Keratinocyte (primary cell): Measurements from ENCODE around the gene NQO2. TPM values are rescaled to one million over a fixed set of nuclear protein-coding genes. Genes with fewer than 3 reads are reported as not detected.
A peak's percentile ranks its signal among the peaks of the same experiment; 100 is the strongest.
"Not testable (repeated sequence)": the region's sequence is repeated elsewhere in the genome, so short reads cannot be mapped to it uniquely, and the experiment has no call there.

Experiments used
- DNase-seq: peaks from one replicate; pipeline ENCODE4 v3.0.0-alpha.2; 2011; ENCODE audit warnings: low read depth, missing footprints, low spot score
- FAIRE-seq: peaks from 2 replicates; lab custom pipeline; 2011; peaks lifted over from hg19 to GRCh38; lab: Jason Lieb, UNC
- H2AFZ ChIP-seq: 2 replicates; pipeline ENCODE4 v1.6.0; 2012; ENCODE audit warnings: low read length, control low read depth, inconsistent platforms; ENCODE audit not compliant: control insufficient read depth
- H3K27ac ChIP-seq: 2 replicates; pipeline ENCODE4 v1.5.1; 2011; ENCODE audit warnings: low read length; ENCODE audit not compliant: control insufficient read depth, insufficient read depth
- H3K27me3 ChIP-seq: 3 replicates; pipeline ENCODE4 v1.6.0; 2011; ENCODE audit warnings: low read length; ENCODE audit not compliant: control insufficient read depth, insufficient read depth; ENCODE audit errors: extremely low read depth
- H3K36me3 ChIP-seq, 2 experiments: 2 replicates in 1 of 2; 3 replicates in 1 of 2; pipeline ENCODE4 v1.5.1; 2011; ENCODE audit warnings: low read length in 2 of 2, mild to moderate bottlenecking in 1 of 2; ENCODE audit not compliant: control insufficient read depth in 2 of 2, insufficient read depth in 2 of 2; ENCODE audit errors: extremely low read depth in 1 of 2
- H3K4me1 ChIP-seq: 3 replicates; pipeline ENCODE4 v1.5.1; 2011; ENCODE audit warnings: low read length; ENCODE audit not compliant: control insufficient read depth, insufficient read depth; ENCODE audit errors: extremely low read depth
- H3K4me2 ChIP-seq: 3 replicates; pipeline ENCODE4 v1.6.0; 2011; ENCODE audit warnings: low read depth, low read length; ENCODE audit not compliant: control insufficient read depth, insufficient read depth; ENCODE audit errors: extremely low read depth
- H3K4me3 ChIP-seq, 3 experiments: fragments of 200-600 bp in 1 of 3; sonication (generic) in 1 of 3; 2 replicates in 2 of 3; 3 replicates in 1 of 3; pipeline ENCODE4 v1.5.1; 2011 to 2016; ENCODE audit warnings: low read length in 3 of 3, mild to moderate bottlenecking in 3 of 3, control low read depth in 2 of 3, inconsistent platforms in 1 of 3, low read depth in 1 of 3, mixed read lengths in 1 of 3, mixed run types in 1 of 3, moderate library complexity in 1 of 3; ENCODE audit not compliant: control insufficient read depth in 2 of 3, insufficient read depth in 2 of 3; ENCODE audit errors: extremely low read depth in 1 of 3
- H3K79me2 ChIP-seq: 2 replicates; pipeline ENCODE4 v1.6.0; 2012; ENCODE audit warnings: low read length; ENCODE audit not compliant: control insufficient read depth, insufficient read depth
- H3K9ac ChIP-seq: 3 replicates; pipeline ENCODE4 v1.6.0; 2011; ENCODE audit warnings: low read length; ENCODE audit not compliant: control insufficient read depth, insufficient read depth; ENCODE audit errors: extremely low read depth
- H3K9me1 ChIP-seq: 3 replicates; pipeline ENCODE4 v1.6.0; 2011; ENCODE audit warnings: low read length; ENCODE audit not compliant: control insufficient read depth, insufficient read depth; ENCODE audit errors: extremely low read depth
- H3K9me3 ChIP-seq: 2 replicates; pipeline ENCODE4 v1.5.1; 2012; ENCODE audit warnings: low read depth, low read length; ENCODE audit not compliant: control insufficient read depth
- H4K20me1 ChIP-seq: 3 replicates; pipeline ENCODE4 v1.6.0; 2011; ENCODE audit warnings: low read length; ENCODE audit not compliant: control insufficient read depth, insufficient read depth; ENCODE audit errors: extremely low read depth
- EZH2 ChIP-seq: IDR thresholded peaks from one replicate; pipeline ENCODE4 v1.6.1; 2012; ENCODE audit warnings: inconsistent platforms, mild to moderate bottlenecking, low read length, moderate library complexity
- dilution Hi-C: fragments of 300-500 bp; cut with MboI; formaldehyde crosslinking; loops from one replicate; pipeline ENCODE4 v1.7.0; 2020; ENCODE audit warnings: low sequenced_read_pairs; ENCODE audit not compliant: extremely low pct_ligation_motif_present
- polyA plus RNA-seq, 5 experiments: library from polyadenylated mRNA; depleted of rRNA in 3 of 5; stranded (reverse) in 3 of 5; stranded (forward) in 1 of 5; unstranded in 1 of 5; fragments of >200 nt; gene quantifications; 1 replicate in 1 of 5; 2 replicates in 3 of 5; 3 replicates in 1 of 5; pipeline versions ENCODE4 v1.2.1 to v1.2.3, GENCODE V29; 2011 to 2012; ENCODE audit warnings: missing spikeins in 2 of 5, low read depth in 1 of 5, low replicate concordance in 1 of 5
- TF ChIP-seq, protein P1 (sequence below), 3 experiments: IDR thresholded peaks in 1 of 3; conservative IDR thresholded peaks in 1 of 3; optimal IDR thresholded peaks in 1 of 3; 2 replicates in 2 of 3; 3 replicates in 1 of 3; pipeline versions ENCODE3 to v1.5.1; 2011; ENCODE audit warnings: low read length in 3 of 3, mild to moderate bottlenecking in 3 of 3, moderate library complexity in 2 of 3, control low read depth in 1 of 3, inconsistent platforms in 1 of 3; ENCODE audit not compliant: insufficient read depth in 2 of 3; ENCODE audit errors: extremely low read depth in 1 of 3

Gene NQO2
- polyA plus RNA-seq, 1 donor (not counting 4 experiments of a cell fraction or from before 2014, with no cell fraction given) = 22.9 TPM

DNA sequence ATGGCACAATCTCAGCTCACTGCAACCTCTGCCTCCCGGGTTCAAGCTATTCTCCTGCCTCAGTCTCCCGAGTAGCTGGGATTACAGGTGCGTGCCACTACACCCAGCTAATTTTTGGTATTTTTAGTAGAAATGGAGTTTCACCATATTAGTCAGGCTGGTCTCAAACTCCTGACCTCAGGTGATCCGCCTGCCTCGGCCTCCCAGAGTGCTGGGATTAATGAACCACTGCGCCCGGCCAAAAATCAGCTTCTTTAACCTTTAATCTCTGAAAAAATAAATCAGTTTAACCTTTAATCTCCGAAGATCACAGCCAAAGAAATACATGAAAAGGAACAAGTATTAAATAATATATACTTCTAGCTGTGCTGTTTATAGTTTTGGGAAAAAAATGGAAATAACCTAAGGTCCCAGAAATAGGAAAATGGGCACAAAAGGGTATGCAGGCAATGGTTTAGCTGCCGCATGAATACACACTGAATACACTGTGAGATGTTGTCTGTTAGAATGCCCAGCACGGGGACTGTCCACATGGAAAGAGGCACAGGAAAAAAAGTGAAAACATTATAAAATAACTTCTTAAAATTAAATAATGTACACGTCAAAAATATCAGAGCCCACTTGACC is 1.6 kb downstream of the NQO2 start:
- Histone ChIP-seq H3K4me2 (no peak overlapping the region), H3K9ac (no peak overlapping the region), H3K27me3 (no peaks in the 10 kb centered on the region), H4K20me1 (no peaks in the 10 kb centered on the region), H3K36me3 (peaks cover 3 to 5% of the 10 kb centered on the region in 2 experiments), H3K27ac (no peak overlapping the region), H3K9me1 (no peaks in the 10 kb centered on the region), H3K4me1 (peaks cover 14% of the 10 kb centered on the region), H3K9me3 (no peaks in the 10 kb centered on the region), H2AFZ (no peak overlapping the region), H3K79me2 (no peaks in the 10 kb centered on the region), H3K4me3 (no peak overlapping the region)
- TF ChIP-seq EZH2 = no peak
- TF ChIP-seq, protein P1, sequence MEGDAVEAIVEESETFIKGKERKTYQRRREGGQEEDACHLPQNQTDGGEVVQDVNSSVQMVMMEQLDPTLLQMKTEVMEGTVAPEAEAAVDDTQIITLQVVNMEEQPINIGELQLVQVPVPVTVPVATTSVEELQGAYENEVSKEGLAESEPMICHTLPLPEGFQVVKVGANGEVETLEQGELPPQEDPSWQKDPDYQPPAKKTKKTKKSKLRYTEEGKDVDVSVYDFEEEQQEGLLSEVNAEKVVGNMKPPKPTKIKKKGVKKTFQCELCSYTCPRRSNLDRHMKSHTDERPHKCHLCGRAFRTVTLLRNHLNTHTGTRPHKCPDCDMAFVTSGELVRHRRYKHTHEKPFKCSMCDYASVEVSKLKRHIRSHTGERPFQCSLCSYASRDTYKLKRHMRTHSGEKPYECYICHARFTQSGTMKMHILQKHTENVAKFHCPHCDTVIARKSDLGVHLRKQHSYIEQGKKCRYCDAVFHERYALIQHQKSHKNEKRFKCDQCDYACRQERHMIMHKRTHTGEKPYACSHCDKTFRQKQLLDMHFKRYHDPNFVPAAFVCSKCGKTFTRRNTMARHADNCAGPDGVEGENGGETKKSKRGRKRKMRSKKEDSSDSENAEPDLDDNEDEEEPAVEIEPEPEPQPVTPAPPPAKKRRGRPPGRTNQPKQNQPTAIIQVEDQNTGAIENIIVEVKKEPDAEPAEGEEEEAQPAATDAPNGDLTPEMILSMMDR (optimal IDR thresholded peaks at IDR 0.05 in 1 of 3, IDR thresholded peaks at IDR 0.05 in 1 of 3, conservative IDR thresholded peaks at IDR 0.05 in 1 of 3; ENCODE audit: extremely low read depth in 1 of 3, insufficient read depth in 2 of 3, low read length in 3 of 3) = no peak
- dilution Hi-C loops = no loop called here
- no peak for DNase-seq
- FAIRE-seq = no peak

DNA sequence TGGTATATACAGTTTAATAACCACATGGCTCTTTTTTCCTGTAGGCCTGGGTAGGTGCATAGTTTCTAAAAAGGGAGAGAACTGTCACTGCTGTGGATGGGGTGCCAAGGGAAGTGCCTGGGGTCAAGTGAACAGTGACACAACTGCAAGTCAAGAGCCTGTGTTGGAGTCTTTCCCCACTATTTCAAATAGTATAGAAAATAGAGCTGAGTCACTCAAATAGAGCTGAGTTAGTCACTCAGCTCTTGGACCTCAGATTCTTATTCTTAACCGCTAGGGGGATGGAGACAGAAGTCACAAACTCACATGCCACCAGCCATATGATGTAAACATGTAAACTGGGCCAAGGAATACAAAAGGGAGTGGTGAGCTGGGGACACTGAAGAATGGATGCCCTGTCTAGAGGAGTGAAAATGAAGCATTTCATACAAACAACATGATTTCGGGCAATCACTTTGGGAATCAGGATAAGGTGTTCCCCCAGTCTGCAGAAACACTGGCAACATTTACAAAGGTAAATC is 2.1 kb downstream of the NQO2 start:
- FAIRE-seq (no peak), DNase-seq (no peak)
- Histone ChIP-seq H3K9ac (no peak overlapping the region), H3K4me3 (no peak overlapping the region), H4K20me1 (no peaks in the 10 kb centered on the region), H3K36me3 (peaks cover 3 to 5% of the 10 kb centered on the region in 2 experiments), H3K4me1 (peaks cover 14% of the 10 kb centered on the region), H3K27ac (no peak overlapping the region), H2AFZ (no peak overlapping the region), H3K79me2 (no peaks in the 10 kb centered on the region), H3K27me3 (no peaks in the 10 kb centered on the region), H3K9me3 (no peaks in the 10 kb centered on the region), H3K9me1 (no peaks in the 10 kb centered on the region), H3K4me2 (no peak overlapping the region)
- TF ChIP-seq, protein P1 (optimal IDR thresholded peaks at IDR 0.05 in 1 of 3, IDR thresholded peaks at IDR 0.05 in 1 of 3, conservative IDR thresholded peaks at IDR 0.05 in 1 of 3; ENCODE audit: extremely low read depth in 1 of 3, insufficient read depth in 2 of 3, low read length in 3 of 3) = peak; percentile 51 to 75 (median 62)
- TF ChIP-seq EZH2 = no peak
- dilution Hi-C loops = no loop called here

DNA sequence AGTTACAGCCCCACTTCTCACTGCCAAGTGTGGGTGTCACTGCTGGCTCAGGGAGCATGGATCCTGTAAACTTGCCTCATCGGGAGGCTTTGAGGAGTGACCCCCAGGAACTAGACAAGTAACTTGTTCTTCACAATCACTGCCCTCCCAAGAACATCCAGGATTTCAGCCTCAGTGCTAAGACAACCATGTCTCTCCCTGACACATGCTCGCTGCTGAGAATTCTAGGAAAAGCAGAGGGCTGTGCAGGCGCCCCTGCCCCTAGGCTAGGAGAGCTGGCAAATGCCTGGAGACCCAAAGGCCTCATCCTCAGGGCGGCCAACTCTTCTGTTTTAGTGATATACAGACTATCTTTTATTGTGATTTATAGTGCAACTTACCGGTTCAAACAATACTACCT is 3.5 kb downstream of the NQO2 start:
- H2AFZ ChIP-seq, FAIRE-seq, H3K36me3 ChIP-seq, dilution Hi-C loops, DNase-seq, H3K4me3 ChIP-seq, H3K9me1 ChIP-seq, H3K79me2 ChIP-seq, H3K27ac ChIP-seq, H4K20me1 ChIP-seq, H3K27me3 ChIP-seq, H3K9ac ChIP-seq, H3K4me2 ChIP-seq, H3K9me3 ChIP-seq: not testable (repeated sequence)
- peaks cover 14% of the 10 kb centered on the region for H3K4me1 ChIP-seq
